SU-DHL-6 (cell line): ENCODE results near the gene TMEM131.

Experiments
- EZH2phosphoT487 ChIP-seq: fragments of 200-600 bp; sonication (generic), shearing (Covaris generic); conservative IDR thresholded peaks from 2 replicates; pipeline ENCODE4 v1.6.1; 2018; ENCODE audit warnings: mild to moderate bottlenecking, antibody characterized with exemption, low read length, moderate library complexity, mixed read lengths
- TF ChIP-seq, protein P1 (sequence below): fragments of 200-600 bp; sonication (generic); IDR thresholded peaks from one replicate; pipeline ENCODE4 v1.5.1; 2017; ENCODE audit warnings: antibody characterized with exemption, mild to moderate bottlenecking, low read length, moderate library complexity; ENCODE audit not compliant: insufficient read depth, poor library complexity, severe bottlenecking

DNA sequence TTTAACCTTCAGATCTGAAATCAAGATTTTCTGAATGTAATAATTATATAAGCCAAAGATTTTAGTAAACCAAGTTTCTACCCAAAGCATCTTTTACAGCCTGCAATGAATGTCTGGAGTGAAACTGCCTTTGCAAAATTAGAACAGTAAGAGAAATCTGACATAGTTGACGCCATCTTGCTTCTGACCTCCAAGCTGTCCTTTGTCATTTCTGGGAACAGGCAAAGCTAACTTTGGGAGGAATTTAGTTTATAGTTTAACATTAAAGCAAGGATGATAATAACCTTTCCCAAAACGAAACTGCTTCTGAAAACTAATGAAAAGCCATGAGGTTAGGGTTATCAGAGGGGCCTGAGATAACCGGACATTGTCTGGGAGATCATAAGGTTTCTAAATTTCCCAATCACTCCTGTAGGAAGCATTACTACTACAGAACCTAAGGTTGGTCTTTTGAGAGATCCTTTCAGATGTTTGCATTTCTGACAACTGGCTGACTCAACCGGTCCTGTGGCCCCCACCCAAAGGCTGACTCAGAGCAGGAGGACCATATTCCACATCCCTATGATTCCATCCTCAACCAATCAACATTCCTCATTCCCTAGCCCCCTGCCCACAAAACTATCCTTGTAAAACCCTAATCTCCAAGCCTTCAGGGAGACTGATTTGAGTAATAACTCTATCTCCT is 124.5 kb downstream of the TMEM131 start:
- TF ChIP-seq, protein P1, sequence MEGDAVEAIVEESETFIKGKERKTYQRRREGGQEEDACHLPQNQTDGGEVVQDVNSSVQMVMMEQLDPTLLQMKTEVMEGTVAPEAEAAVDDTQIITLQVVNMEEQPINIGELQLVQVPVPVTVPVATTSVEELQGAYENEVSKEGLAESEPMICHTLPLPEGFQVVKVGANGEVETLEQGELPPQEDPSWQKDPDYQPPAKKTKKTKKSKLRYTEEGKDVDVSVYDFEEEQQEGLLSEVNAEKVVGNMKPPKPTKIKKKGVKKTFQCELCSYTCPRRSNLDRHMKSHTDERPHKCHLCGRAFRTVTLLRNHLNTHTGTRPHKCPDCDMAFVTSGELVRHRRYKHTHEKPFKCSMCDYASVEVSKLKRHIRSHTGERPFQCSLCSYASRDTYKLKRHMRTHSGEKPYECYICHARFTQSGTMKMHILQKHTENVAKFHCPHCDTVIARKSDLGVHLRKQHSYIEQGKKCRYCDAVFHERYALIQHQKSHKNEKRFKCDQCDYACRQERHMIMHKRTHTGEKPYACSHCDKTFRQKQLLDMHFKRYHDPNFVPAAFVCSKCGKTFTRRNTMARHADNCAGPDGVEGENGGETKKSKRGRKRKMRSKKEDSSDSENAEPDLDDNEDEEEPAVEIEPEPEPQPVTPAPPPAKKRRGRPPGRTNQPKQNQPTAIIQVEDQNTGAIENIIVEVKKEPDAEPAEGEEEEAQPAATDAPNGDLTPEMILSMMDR: no peak
- TF ChIP-seq EZH2phosphoT487: no peak
